ENCODE results near the gene ERCC5. TPM values are rescaled to one million over a fixed set of nuclear protein-coding genes. Genes with fewer than 3 reads are reported as not detected.

The ERCC5 gene
- total and polyA plus RNA-seq, 2 of the 8 experiments (the other 6 are each of a cell fraction or from before 2014, with no cell fraction given): 3.8 to 24.4 TPM

DNA sequence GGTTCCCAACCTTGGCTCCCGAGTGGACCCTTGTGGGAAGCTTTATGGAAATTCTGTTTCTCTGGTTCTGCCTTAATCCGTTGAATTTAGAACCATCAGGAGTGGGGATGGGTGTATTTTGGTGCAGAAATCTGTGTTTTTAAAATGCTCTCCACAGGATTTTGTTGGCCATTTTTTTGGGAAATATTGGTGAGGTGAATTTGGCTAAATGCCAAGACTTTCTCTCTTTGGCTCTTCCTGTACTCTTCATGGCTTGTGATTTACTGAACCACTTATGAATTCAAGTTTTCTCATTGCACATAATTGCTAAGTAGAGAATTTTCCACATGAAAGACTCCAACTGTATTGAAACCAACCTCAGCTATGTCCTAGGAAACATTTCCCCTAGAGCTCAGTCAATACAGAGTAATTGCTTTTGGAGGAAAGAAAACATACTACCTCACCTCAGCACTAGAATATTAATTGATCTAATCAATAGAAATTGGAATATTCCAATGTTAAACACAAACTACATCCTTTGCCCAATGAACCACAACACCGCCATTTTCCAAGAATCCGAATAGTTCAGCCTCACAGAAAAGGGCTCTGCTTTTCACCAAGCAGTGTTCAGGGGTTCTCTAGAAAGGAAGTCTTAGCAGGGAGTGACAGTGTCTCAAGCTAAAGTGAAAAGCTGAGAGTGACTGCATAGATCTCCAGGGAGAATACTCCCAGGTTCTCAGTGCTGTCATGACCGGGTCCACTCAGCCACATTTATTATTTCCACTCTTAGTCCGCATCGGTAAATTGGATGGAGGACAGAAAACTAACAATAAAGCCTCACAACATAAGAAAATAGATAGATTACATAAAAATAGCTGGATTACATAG is 60.3 kb downstream of the ERCC5 start (continued):
- no peak for TF ChIP-seq CTBP2 (IDR thresholded peaks at IDR 0.05; ENCODE audit: borderline replicate concordance, insufficient read depth, insufficient read length, low read length)
